Measurements from ENCODE around the gene CPZ. TPM values are rescaled to one million over a fixed set of nuclear protein-coding genes. Genes with fewer than 3 reads are reported as not detected.
"Not testable (repeated sequence)": the region's sequence is repeated elsewhere in the genome, so short reads cannot be mapped to it uniquely, and the experiment has no call there.

The CPZ gene
- total RNA-seq, 1 donor from 2014 or later: 0.27 TPM

DNA sequence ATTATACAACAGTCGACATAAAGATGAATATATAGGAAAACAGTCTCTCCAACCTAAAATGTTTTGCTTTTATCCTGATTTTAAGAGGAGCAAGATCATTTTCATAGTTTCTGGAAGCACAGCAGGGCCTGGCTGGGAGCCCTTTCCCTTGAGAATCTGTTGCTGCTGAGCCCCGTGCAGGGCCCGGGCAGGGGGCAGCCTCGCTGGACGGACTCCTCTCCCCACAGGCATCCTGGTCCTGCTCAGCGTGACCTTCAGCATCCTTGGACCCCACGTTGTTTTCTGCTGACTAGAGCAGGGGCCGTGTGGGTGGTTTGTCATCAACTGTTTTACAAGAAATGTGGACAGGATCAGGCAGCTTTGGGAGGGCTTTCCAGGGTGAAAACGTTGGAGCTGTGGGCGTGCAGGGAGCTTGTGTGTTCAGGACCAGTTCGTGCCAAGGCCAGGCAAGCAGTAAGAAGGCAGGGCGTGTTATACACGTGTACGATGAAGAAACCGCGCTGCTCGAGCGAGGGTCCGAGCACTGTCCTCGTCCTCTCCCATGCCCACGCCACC, 25.0 kb downstream of the CPZ start:
- no peak for DNase-seq
- Mint-ChIP-seq H3K4me3 (ENCODE audit: unreplicated experiment) (no peak overlapping the region), H3K27me3 (ENCODE audit: unreplicated experiment) (peaks cover 1% of the 10 kb centered on the region), H3K27ac (ENCODE audit: unreplicated experiment) (no peak overlapping the region), H3K9me3 (ENCODE audit: unreplicated experiment) (peaks cover 1% of the 10 kb centered on the region), H3K36me3 (ENCODE audit: unreplicated experiment) (no peaks in the 10 kb centered on the region), H3K4me1 (ENCODE audit: low read depth, unreplicated experiment) (no peaks in the 10 kb centered on the region)
- TF ChIP-seq, protein P1, sequence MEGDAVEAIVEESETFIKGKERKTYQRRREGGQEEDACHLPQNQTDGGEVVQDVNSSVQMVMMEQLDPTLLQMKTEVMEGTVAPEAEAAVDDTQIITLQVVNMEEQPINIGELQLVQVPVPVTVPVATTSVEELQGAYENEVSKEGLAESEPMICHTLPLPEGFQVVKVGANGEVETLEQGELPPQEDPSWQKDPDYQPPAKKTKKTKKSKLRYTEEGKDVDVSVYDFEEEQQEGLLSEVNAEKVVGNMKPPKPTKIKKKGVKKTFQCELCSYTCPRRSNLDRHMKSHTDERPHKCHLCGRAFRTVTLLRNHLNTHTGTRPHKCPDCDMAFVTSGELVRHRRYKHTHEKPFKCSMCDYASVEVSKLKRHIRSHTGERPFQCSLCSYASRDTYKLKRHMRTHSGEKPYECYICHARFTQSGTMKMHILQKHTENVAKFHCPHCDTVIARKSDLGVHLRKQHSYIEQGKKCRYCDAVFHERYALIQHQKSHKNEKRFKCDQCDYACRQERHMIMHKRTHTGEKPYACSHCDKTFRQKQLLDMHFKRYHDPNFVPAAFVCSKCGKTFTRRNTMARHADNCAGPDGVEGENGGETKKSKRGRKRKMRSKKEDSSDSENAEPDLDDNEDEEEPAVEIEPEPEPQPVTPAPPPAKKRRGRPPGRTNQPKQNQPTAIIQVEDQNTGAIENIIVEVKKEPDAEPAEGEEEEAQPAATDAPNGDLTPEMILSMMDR (IDR thresholded peaks at IDR 0.05; ENCODE audit: partially characterized antibody, unreplicated experiment): no peak

DNA sequence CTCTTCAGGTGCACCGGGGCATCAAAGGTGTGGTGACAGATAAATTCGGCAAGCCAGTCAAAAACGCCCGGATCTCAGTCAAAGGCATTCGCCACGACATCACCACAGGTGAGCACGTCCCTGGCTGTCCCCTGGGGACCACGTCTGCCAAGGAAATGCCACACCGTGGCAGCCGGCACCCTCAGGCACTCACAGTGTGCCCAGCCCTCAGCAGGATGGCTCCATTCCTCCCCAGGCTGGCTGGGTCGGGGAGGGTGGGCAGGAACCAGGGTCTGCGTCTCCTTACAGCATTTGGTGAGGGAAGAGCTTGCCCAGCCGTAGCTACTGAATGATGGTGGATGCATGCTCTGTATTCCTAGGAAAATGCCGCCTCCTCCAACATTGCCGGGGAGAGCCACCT, 25.9 kb downstream of the CPZ start:
- Mint-ChIP-seq H3K9me3 (ENCODE audit: unreplicated experiment) (no peaks in the 10 kb centered on the region), H3K27ac (ENCODE audit: unreplicated experiment) (no peak overlapping the region), H3K4me3 (ENCODE audit: unreplicated experiment) (no peak overlapping the region), H3K36me3 (ENCODE audit: unreplicated experiment) (no peaks in the 10 kb centered on the region), H3K27me3 (ENCODE audit: unreplicated experiment) (peaks cover 1% of the 10 kb centered on the region), H3K4me1 (ENCODE audit: low read depth, unreplicated experiment) (no peaks in the 10 kb centered on the region)
- TF ChIP-seq, protein P1 (IDR thresholded peaks at IDR 0.05; ENCODE audit: partially characterized antibody, unreplicated experiment): no peak
- DNase-seq: no peak

DNA sequence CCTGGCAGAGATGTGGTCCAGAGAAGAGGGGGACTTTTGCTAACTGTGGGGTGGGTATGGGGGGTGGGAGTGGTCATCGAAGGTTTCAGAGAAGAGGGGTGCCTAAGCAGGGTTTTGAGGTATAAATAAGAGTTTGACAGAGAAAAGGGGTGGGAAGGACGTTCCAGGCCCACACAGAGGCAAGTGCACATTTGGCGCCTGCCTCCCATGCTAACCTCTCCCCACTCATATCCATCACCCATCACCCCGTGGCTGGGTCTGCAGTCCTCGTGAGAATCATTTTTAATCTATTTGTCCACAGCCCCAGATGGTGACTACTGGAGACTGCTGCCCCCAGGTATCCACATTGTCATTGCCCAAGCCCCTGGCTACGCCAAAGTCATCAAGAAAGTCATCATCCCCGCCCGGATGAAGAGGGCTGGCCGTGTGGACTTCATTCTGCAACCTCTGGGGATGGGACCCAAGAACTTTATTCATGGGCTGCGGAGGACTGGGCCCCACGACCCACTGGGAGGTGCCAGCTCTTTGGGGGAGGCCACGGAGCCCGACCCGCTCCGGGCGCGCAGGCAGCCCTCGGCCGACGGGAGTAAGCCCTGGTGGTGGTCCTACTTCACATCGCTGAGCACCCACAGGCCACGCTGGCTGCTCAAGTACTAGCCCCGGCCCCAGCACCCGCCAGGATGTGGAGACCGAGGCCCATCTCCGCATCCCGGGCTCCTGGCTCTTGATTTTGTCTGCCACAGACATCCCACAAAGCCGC, 26.6 kb downstream of the CPZ start:
- Mint-ChIP-seq H3K27ac (ENCODE audit: unreplicated experiment) (no peak overlapping the region), H3K36me3 (ENCODE audit: unreplicated experiment) (no peaks in the 10 kb centered on the region), H3K4me3 (ENCODE audit: unreplicated experiment) (no peak overlapping the region), H3K27me3 (ENCODE audit: unreplicated experiment) (peaks cover 1% of the 10 kb centered on the region), H3K9me3 (ENCODE audit: unreplicated experiment) (no peaks in the 10 kb centered on the region), H3K4me1 (ENCODE audit: low read depth, unreplicated experiment) (no peaks in the 10 kb centered on the region)
- DNase-seq: no peak
- TF ChIP-seq, protein P1 (IDR thresholded peaks at IDR 0.05; ENCODE audit: partially characterized antibody, unreplicated experiment): no peak

DNA sequence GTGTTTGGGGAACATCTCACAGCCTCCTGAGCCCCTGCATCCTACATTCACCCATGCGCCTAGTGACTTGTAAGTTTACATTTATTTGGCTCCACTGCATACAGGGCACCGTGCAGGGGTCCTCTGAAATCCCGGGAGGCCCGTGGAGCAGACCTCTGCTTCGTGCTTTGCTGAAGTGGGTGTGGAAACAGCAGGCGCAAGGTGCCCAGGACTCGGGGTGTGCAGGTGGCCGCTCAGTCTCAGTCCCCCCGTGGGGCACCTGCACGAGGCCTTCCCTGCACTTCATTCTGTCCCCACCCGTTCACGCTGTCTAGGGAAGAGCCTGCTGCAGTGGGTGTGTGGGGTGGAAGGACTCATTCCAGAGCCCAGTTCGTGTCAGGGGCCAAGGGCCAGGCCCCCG, 28.6 kb downstream of the CPZ start:
- not testable (repeated sequence) for H3K36me3 Mint-ChIP-seq (ENCODE audit: unreplicated experiment); H3K27ac Mint-ChIP-seq (ENCODE audit: unreplicated experiment); H3K4me1 Mint-ChIP-seq (ENCODE audit: low read depth, unreplicated experiment); H3K9me3 Mint-ChIP-seq (ENCODE audit: unreplicated experiment); H3K4me3 Mint-ChIP-seq (ENCODE audit: unreplicated experiment); DNase-seq; H3K27me3 Mint-ChIP-seq (ENCODE audit: unreplicated experiment)

DNA sequence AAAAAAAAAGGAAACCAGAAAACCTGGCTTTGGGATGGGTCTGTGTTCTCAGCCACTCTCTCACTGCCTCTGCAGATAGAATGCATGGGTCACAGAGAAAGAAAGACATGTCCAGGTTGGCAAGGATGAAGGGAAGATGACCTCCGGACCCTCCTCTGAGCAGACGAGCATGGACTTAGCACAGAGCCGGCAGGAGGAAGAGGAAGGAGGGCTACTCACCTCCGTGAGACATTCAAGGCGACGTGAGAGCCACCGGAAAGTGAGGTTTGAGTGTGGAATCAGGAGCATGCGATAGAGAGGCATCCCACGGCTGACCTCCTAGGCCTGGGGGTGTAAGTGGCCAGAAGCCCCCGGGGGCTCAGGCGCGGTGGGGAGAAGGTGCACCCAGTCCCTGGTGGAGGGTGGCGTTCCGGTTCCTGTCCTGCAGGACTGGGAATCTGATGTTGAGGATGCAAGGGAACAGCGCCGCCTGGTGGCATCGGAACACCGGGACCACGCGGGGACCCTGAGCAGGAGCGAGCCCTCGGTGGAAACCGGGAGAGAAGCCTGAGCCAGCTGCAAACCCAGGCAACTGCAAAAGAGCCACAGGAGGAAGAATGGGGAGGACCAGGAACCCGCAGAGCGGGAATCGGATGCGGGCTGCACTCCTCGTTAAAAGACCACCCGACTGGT, 32.2 kb downstream of the CPZ start:
- H3K4me3 Mint-ChIP-seq (ENCODE audit: unreplicated experiment); H3K9me3 Mint-ChIP-seq (ENCODE audit: unreplicated experiment); H3K27me3 Mint-ChIP-seq (ENCODE audit: unreplicated experiment); H3K4me1 Mint-ChIP-seq (ENCODE audit: low read depth, unreplicated experiment); DNase-seq; H3K36me3 Mint-ChIP-seq (ENCODE audit: unreplicated experiment); H3K27ac Mint-ChIP-seq (ENCODE audit: unreplicated experiment): not testable (repeated sequence)

DNA sequence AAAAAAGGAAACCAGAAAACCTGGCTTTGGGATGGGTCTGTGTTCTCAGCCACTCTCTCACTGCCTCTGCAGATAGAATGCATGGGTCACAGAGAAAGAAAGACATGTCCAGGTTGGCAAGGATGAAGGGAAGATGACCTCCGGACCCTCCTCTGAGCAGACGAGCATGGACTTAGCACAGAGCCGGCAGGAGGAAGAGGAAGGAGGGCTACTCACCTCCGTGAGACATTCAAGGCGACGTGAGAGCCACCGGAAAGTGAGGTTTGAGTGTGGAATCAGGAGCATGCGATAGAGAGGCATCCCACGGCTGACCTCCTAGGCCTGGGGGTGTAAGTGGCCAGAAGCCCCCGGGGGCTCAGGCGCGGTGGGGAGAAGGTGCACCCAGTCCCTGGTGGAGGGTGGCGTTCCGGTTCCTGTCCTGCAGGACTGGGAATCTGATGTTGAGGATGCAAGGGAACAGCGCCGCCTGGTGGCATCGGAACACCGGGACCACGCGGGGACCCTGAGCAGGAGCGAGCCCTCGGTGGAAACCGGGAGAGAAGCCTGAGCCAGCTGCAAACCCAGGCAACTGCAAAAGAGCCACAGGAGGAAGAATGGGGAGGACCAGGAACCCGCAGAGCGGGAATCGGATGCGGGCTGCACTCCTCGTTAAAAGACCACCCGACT, 37.8 kb downstream of the CPZ start:
- H3K27ac Mint-ChIP-seq (ENCODE audit: unreplicated experiment); DNase-seq; H3K9me3 Mint-ChIP-seq (ENCODE audit: unreplicated experiment); H3K27me3 Mint-ChIP-seq (ENCODE audit: unreplicated experiment); H3K36me3 Mint-ChIP-seq (ENCODE audit: unreplicated experiment); H3K4me1 Mint-ChIP-seq (ENCODE audit: low read depth, unreplicated experiment); H3K4me3 Mint-ChIP-seq (ENCODE audit: unreplicated experiment): not testable (repeated sequence)

DNA sequence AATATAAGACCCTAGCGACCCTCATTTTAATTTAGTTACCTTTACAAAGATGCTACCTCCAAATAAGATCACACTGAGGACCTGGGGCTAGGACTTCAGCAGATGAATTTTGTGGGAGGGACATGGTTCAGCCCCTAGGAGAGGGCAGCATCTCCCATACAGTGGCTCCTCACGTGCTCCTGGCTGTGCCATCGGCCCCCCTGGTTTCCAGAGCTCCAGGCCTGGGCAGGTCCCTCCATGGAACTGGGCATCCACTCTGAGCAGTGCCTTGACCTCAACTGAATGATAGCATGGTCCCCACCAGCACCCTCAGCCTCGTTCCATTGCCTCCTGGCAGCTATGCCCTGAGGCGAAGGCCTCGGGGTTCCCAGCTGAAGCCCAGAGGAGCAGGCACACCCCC, 39.3 kb downstream of the CPZ start:
- not testable (repeated sequence) for H3K27ac Mint-ChIP-seq (ENCODE audit: unreplicated experiment); H3K27me3 Mint-ChIP-seq (ENCODE audit: unreplicated experiment); DNase-seq; H3K36me3 Mint-ChIP-seq (ENCODE audit: unreplicated experiment); H3K4me1 Mint-ChIP-seq (ENCODE audit: low read depth, unreplicated experiment); H3K4me3 Mint-ChIP-seq (ENCODE audit: unreplicated experiment); H3K9me3 Mint-ChIP-seq (ENCODE audit: unreplicated experiment)

DNA sequence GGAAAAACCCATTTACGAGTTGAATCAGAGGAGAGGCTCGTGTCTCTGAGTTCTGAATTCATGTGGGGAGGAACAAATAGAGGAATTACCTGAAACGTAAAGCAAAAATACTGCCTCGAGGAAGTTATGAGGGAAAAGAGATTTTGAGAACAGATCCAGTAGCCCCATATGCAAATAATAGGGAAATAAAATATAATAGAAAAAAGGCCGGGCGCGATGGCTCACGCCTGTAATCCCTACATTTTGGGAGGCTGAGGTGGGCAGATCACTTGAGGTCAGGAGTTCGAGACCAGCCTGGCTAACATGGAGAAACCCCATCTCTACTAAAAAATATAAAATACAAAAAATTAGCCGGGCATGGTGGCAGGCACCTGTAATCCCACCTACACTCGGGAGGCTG, 42.2 kb downstream of the CPZ start:
- H3K4me1 Mint-ChIP-seq (ENCODE audit: low read depth, unreplicated experiment); DNase-seq; H3K4me3 Mint-ChIP-seq (ENCODE audit: unreplicated experiment); H3K27me3 Mint-ChIP-seq (ENCODE audit: unreplicated experiment); H3K36me3 Mint-ChIP-seq (ENCODE audit: unreplicated experiment); H3K9me3 Mint-ChIP-seq (ENCODE audit: unreplicated experiment); H3K27ac Mint-ChIP-seq (ENCODE audit: unreplicated experiment): not testable (repeated sequence)
